Left renal pelvis (tissue), 4 donors: ENCODE measurements around the gene TH. TPM values are rescaled to one million over a fixed set of nuclear protein-coding genes. Genes with fewer than 3 reads are reported as not detected.
"Not testable (repeated sequence)": the region's sequence is repeated elsewhere in the genome, so short reads cannot be mapped to it uniquely, and the experiment has no call there.

Source experiments
- DNase-seq, 4 donors: peaks; one replicate each; pipeline ENCODE4 v3.0.0-alpha.2; 2013; ENCODE audit warnings: low read depth in 4 of 4, low spot score in 3 of 4
- polyA plus RNA-seq, 4 donors: library from polyadenylated mRNA; unstranded; fragments of 120-200 nt; gene quantifications; one replicate each; pipeline ENCODE4 v1.2.1, GENCODE V29; 2013; ENCODE audit not compliant: insufficient read length in 4 of 4

The TH gene
- polyA plus RNA-seq, 4 donors = 0.83 to 2.7 (median 1.1) TPM

GRCh38 chr11:2132246-2132645 is 39.4 kb downstream of the TH start:
- DNase-seq = no peak

DNA sequence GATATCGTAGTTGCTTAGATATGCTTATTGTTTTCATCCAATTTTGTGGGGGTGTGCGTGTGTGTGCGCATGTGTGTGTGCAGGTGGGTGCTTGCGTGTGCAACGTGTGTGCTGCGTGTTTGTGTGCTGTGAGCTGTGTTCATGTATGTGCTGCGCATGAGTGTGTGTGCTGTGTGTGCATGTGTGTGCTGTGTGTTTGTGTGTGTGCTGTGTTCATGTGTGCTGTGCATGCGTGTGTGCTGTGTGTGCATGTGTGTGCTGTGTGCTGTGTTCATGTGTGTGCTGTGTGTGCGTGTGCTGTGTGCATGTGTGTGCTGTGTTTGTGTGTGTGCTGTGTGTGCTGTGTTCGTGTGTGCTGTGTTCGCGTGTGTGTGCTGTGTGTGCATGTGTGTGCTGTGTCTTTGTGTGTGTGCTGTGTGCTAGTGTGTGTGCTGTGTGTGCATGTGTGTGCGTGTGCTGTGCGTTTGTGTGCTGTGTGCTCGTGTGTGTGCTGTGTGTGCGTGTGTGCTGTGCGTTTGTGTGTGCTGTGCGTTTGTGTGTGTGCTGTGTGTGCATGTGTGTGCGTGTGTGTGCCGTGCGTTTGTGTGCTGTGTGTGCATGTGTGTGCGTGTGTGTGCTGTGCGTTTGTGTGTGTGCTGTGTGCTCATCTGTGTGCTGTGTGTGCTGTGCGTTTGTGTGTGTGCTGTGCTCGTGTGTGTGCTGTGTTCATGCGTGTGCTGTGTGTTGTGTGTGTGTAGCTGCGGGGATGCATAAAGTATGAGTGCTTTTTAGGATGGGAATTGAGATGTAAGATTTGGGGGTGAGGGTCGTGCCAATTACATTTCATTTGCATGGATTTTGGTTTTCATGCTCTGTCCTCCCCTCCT is 40.0 kb downstream of the TH start:
- DNase-seq = no peak

GRCh38 chr11:2130881-2131352 is 40.7 kb downstream of the TH start:
- no peak for DNase-seq

DNA sequence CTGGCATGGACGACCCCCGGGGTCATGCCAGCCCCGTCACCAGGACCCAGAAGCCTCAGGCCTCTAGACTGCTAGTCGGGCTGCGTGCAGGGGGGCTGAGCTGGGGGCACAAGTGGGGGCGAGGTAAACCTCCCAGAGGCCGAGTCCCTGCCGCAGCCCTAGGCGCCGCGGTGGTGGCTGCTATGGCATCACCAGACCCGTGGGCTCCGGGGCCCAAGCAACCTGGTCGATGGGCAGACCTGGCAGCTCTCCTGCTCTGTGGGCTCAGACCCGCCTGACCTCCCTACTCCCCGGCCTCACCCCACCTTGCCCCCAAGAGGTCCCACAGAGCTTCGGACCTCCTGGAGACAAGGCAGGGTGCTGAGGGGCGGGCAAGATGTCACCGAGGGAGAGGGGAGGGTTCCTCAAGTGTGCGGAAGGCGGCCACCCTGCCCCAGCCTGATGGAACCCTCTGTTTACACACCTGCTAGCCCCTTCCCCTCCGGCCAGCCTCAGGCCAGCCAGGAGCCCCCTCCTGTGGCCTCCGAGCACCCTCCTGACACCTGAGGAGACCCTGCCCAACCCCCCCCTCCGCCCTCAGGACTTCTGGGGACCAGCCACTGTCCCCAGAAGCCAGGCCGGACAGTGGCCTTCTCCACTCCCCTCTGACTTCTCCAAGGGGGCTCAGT is 41.8 kb downstream of the TH start:
- no peak for DNase-seq

DNA sequence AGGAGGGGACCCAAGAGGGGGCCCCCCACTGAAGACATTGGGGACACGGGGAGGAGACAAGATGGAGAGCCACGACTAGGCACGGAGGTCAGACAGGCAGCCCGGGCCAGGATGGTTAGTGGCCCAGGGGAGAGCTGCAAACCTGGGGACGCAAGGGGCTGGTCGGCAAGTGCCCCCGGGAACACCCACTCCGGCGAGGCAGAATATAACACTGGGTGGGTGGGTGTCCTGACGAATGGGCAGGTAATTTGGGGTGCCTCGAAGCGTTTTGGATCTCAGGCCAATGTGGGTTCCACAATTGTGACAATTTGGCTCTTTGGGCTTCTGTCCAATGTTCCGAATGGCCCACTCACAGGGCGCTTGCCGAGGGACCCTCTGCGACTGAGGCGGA is 42.3 kb downstream of the TH start:
- DNase-seq = no peak

DNA sequence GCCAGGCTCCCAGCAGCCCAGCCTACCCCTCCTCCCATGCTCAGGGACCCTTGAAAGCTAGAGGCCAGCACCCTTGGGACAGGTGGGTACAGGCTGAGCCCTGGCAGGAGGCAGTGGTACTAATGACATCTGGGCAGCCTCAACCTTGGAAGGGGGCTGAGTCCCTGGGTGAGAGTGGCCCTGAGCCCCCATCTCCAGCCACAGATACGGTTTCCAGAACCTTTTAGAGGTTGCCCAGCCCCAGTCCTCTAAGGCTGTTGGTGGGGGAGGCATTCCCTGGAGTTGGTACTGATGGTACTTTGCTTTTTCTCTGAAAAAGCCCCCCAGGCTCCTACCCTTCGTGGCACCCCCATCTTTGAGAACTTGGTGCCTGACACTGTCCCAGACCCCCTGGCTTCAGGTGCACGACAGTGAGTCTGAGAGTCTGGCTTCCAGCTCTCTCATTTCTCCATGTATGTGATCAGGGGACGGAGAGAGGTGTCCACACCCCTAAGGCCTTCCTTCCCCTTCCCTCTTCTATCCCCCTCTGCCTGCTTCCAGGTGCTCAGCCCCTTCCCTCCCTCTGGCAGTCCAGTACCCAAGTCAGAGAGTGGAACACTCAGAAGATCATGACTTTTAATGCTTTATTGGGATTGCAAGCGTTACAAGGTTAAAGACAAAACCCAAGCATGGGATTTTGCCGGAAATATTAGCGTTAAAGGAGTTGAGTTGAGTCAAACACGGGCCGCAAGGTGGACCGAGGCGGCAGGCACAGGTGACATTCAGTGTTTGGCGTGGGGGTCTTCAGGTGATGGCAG is 42.9 kb downstream of the TH start:
- no peak for DNase-seq

- DNase-seq = no peak
Measured at GRCh38 chr11:2128130-2128510, 43.5 kb downstream of the TH start.

GRCh38 chr11:2127482-2128129 is 44.0 kb downstream of the TH start:
- no peak for DNase-seq

DNA sequence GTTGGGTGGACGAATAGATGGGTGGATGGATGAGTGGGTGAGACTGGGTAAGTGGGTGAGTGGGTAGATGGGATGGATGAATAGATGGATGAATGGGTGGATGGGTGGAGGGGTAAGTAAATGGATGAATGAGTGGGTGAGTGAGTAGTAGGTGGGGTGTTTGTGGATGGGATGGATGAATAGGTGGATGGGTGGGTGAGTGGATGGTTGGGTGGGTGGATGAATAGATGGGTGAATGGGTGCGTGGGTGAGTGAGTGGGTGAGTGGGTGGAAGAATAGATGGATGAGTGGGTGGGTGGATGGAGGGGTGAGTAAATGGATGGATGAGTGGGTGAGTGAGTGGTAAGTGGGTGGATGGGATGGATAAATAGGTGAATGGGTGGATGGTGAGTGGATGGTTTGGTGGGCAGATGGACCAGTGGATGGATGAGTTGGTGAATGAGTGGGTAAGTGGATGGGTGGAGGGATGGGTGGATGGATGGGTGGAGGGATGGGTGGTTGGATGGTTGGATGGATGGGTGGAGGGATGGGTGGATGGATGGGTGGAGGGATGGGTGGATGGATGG is 45.0 kb downstream of the TH start:
- DNase-seq = no peak

DNA sequence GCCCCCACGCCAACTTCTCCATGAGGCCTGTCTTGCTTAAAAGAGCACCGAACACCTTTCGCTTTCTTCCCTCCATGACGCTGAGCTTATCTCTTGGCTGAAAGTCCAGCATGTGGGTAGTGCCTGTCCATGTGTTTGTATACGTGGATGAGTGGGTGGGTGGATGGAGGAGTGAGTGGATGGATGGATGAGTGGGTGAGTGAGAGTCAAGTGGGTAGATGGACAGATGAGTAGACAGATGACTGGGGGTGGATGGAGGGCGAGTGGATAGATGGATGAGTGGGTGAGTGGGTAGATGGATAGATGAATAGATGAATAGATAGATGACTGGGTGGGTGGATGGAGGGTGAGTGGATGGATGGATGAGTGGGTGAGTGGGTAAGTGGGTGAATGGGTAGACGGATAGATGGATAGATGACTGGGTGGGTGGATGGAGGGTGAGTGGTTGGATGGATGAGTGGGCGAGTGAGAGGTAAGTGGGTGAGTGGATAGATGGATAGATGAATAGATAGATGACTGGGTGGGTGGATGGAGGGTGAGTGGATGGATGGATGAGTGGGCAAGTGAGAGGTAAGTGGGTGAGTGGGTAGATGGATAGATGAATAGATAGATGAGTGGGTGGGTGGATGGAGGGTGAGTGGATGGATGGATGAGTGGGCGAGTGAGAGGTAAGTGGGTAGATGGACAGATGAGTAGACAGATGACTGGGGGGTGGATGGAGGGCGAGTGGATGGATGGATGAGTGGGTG is 46.7 kb downstream of the TH start:
- DNase-seq = not testable (repeated sequence)

GRCh38 chr11:2123628-2123960 is 48.0 kb downstream of the TH start:
- DNase-seq = no peak

- no peak for DNase-seq
Measured at GRCh38 chr11:2122907-2123627, 48.5 kb downstream of the TH start.

DNA sequence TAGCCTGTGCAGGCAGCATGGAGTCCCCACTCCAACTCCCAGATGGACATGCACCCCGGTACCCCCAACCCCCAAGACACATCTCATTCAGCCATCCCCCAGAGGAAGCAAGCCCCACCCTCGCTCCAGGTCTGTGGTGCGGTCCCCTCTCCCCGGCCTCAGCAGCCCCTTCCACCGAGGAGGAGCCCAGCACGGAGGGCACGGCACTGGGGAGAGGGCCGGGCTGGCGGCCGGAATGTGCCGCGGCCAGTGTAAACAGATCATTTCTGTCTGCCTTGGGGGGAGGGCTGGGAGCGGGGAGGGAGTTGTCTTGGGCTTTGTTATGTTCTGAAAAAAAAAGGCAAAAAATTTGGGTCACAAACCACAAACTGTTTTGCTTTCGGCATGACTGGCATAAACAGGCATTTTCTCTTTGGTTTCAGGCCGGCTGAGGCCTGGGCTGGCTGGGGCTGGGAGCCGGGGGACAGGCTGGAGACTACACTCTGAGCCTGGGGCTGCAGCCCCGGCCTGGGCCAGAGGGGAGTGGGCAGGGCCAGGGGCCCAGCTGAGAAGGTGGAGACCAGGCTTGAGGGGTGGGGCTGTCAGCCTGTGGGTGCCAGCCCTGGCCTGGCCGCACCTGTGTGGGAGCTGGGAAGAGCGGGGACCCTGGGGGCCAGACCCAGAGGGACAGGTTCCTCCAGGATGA is 49.3 kb downstream of the TH start:
- DNase-seq = no peak

DNA sequence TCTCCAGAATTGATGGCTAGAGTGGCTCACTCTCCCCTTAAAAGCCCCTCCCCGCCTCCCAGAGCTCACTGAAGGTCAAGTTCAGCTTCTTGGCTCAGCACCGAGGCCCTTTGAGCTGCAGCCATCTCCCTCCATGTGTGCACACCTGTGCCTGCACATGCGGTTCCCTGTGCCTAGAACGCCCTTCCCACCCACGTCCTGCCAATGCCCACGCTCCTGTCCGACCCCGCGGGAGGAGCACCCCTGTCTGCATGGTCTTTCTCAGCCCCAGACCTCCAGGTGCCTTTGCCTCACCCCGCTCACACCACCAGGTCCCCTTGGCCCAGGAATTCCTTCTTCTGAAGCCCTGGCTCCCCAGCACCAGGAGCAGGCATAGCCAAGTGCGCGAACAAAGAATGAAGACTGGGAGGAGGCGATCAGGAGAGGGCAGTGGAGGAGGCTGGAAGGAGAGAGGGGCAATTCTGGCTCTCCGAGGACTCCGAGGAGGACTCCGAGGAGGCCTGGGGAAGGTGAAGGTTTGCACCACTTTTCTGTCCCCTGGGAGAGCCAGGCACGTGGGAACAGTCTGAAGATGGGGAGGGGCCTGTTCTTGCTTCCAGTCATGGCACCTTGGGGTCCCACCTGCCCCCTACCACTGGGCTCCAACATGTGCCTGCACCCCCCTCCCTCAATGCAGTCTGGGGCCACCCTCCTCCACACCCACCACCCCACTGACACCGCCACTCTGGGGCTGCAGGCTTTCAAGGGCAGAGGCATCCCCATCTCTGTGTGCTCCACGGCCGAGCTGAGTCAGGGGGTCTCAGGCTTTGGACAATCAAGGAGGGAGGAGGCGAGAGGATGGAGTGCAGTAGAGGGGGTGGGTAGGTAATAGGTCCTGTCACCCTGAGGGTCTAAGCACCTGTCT is 50.1 kb downstream of the TH start:
- no peak for DNase-seq

DNA sequence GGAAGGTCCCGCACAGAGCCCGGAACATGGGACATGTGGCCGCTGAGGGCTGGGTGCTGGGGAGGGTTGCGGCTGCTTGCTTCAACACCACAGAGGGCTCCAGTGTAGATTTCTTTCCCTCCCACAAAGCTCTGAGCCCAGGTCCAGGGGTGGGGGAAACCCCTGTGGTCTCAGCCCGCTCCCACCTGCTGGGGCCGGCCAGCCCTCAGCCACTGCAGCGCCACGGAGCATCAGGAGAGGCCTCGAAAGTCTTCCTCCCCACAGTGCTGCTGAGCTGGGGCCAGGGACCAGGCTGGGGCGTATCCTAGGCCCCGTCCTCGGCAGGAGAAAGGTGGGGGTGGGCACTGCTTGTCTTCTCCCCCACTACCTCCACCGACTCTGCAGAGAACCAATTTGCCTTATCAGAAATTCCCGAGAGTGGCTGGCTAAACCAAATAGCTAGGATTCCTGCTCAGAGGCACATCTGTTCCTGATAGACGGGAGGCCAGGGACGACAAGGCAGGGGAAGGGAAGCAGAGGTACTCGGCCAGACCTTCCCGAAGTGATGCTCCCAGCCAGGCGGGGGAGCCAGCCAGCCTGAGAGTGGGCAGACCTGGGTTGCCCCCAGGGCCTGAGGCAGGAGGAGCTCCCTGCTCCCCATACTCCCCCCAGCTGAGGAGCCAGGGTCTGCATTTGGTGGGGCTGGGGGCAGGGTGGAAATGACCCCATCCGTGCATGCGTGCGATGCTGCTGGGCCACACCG is 51.1 kb downstream of the TH start:
- no peak for DNase-seq

DNA sequence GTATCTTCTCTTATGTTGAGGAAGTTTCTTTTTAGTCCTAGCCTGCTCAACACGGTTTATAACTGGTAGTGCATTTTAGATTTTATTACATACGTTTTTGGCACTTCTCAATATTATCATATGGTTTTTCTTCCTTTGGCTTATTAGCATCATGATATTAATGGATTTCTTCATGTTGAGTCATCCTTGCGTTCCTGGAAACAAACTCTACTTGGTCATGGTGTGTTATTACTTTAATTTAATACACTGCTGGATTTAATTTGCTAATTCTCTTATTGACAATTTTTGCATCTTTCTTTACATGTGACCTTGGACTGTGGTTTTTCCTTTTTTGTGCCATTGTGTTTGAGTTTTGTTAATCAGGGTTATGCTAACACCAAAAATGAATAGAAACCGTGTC is 52.9 kb downstream of the TH start:
- no peak for DNase-seq

DNA sequence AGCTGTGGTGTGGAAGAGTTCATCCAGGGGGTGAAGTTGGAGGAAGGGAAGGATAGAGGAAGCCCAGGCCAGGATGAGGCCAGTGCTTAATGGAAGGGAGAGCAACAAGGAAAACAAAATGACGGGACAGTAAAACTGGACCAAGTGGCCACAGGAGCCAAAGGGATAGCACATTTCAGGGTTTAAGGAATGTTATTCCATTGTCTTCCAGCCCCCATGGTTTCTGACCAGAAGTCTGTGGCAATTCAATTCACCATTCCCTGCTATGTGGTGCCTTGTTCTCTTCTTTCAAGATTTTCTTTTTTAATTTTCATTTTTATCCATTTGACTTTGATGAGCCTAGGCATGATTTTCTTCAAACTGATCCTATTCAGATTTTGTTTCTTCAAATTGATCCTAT is 54.9 kb downstream of the TH start:
- no peak for DNase-seq
